Measurements from ENCODE around the gene GALK2. TPM values are rescaled to one million over a fixed set of nuclear protein-coding genes. Genes with fewer than 3 reads are reported as not detected.

Gene GALK2
- total RNA-seq, 1 donor from 2014 or later = 21.3 TPM

DNA sequence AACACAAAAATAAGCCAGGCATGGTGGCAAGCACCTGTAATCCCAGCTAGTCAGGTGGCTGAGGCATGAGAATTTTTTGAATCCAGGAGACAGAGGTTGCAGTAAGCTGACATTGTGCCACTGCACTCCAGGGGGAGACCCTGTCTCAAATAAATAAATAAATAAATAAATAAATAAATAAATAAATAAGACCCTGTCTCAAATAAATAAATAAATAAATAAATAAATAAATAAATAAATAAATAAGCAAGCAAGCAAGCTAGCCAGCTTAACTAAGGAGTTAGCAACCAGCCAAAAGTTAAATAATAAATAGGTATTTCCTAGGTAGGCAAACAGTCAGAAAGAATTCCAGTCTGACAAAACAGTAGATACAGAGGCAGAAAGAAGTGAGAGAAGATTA is 123.9 kb downstream of the GALK2 start:
- TF ChIP-seq, protein P1, sequence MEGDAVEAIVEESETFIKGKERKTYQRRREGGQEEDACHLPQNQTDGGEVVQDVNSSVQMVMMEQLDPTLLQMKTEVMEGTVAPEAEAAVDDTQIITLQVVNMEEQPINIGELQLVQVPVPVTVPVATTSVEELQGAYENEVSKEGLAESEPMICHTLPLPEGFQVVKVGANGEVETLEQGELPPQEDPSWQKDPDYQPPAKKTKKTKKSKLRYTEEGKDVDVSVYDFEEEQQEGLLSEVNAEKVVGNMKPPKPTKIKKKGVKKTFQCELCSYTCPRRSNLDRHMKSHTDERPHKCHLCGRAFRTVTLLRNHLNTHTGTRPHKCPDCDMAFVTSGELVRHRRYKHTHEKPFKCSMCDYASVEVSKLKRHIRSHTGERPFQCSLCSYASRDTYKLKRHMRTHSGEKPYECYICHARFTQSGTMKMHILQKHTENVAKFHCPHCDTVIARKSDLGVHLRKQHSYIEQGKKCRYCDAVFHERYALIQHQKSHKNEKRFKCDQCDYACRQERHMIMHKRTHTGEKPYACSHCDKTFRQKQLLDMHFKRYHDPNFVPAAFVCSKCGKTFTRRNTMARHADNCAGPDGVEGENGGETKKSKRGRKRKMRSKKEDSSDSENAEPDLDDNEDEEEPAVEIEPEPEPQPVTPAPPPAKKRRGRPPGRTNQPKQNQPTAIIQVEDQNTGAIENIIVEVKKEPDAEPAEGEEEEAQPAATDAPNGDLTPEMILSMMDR (conservative IDR thresholded peaks at IDR 0.05) = no peak
- no peaks in the 10 kb centered on the region for H3K27me3 Mint-ChIP-seq (ENCODE audit: low read depth)
- DNase-seq (ENCODE audit: low read depth, low spot score) = no peak
- peaks cover 10% of the 10 kb centered on the region for H3K4me1 Mint-ChIP-seq
- H3K36me3 Mint-ChIP-seq (ENCODE audit: low read depth) = peaks cover 21% of the 10 kb centered on the region
- no peak overlapping the region for H3K27ac Mint-ChIP-seq (ENCODE audit: unreplicated experiment)
- no peak overlapping the region for H3K4me3 Mint-ChIP-seq
- peaks cover 5% of the 10 kb centered on the region for H3K9me3 Mint-ChIP-seq

DNA sequence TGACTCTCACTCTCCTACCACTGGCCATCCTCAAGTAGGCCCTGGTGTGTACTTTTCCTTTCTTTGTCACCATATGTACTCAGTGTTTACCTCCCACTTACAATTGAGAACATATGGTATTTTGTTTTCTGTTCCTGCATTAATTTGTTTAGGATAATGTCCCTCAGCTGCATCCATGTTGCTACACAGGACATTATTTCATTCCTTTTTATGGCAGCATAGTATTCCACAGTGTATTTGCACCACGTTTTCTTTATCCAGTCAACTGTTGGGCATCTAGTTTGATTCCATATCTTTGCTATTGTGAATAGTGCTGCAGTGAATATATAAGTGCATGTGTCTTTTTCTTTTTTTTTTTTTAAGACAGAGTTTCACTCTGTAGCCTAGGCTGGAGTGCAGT is 126.2 kb downstream of the GALK2 start:
- Mint-ChIP-seq H3K9me3 (peaks cover 9% of the 10 kb centered on the region), H3K4me1 (peaks cover 3% of the 10 kb centered on the region), H3K27me3 (ENCODE audit: low read depth) (no peaks in the 10 kb centered on the region), H3K36me3 (ENCODE audit: low read depth) (peaks cover 32% of the 10 kb centered on the region), H3K4me3 (no peak overlapping the region), H3K27ac (ENCODE audit: unreplicated experiment) (no peak overlapping the region)
- no peak for DNase-seq (ENCODE audit: low read depth, low spot score)
- TF ChIP-seq, protein P1 (conservative IDR thresholded peaks at IDR 0.05) = no peak

DNA sequence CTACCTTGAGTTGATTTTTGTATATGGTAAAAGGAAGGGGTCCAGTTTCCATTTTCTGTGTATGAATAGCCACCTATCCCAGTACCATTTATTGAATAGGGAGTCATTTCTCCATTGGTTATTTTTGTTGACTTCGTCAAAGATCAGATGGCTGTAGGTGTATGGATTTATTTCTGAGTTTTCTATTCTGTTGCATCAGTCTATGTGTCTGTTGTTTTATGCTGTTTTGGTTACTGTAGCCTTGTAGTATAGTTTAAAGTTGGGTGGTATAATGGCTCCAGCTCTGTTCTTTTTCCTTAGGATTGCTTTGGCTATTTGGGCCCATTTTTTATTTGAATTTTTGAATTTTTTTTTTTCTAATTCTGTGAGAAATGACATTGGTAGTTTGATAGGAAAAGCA is 127.5 kb downstream of the GALK2 start:
- Mint-ChIP-seq H3K9me3 (peaks cover 9% of the 10 kb centered on the region), H3K27me3 (ENCODE audit: low read depth) (no peaks in the 10 kb centered on the region), H3K4me3 (no peak overlapping the region), H3K4me1 (no peaks in the 10 kb centered on the region), H3K36me3 (ENCODE audit: low read depth) (peaks cover 29% of the 10 kb centered on the region), H3K27ac (ENCODE audit: unreplicated experiment) (no peak overlapping the region)
- DNase-seq (ENCODE audit: low read depth, low spot score) = no peak
- TF ChIP-seq, protein P1 (conservative IDR thresholded peaks at IDR 0.05) = no peak

DNA sequence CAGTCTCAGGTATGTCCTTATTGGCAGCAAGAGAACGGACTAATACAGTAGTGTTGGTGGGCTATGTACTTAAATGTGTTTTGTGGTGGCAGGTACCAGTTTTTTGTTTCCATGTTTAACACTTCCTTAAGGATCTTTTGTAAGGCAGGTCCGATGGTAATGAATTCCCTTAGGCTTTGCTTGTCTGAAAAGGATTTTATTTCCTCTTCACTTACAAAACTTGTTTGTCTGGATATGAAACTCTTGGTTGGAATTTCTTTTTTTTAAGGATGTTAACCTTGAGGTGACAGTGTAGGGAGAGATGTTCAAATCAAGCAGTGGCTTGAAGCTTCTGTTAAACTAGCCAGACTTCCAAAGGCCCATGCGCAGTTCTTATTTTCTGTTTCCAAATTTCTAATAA is 130.8 kb downstream of the GALK2 start:
- peaks cover 34% of the 10 kb centered on the region for H3K36me3 Mint-ChIP-seq (ENCODE audit: low read depth)
- no peaks in the 10 kb centered on the region for H3K4me1 Mint-ChIP-seq
- no peaks in the 10 kb centered on the region for H3K27me3 Mint-ChIP-seq (ENCODE audit: low read depth)
- H3K27ac Mint-ChIP-seq (ENCODE audit: unreplicated experiment) = no peak overlapping the region
- DNase-seq (ENCODE audit: low read depth, low spot score) = no peak
- TF ChIP-seq, protein P1 (conservative IDR thresholded peaks at IDR 0.05) = no peak
- peaks cover 9% of the 10 kb centered on the region for H3K9me3 Mint-ChIP-seq
- H3K4me3 Mint-ChIP-seq = no peak overlapping the region

DNA sequence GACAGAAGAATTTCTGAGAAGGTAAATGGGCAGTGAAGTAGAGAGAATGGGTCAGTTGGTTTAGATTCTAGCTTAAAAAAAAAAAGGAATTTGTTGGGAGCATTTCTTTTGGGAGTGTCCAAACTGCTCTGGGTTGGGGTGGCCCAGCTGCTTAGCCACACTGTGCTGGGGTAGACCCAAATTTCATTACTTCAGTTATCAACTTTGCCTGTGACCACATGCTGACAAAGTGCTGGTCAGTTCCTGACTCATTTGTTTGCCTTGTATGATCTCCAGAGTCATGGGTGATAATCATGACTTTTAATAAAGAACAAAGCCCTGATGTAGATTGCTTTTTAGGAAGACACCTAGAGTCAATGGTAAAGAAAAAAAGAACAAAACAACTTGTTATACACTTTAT is 131.5 kb downstream of the GALK2 start:
- Mint-ChIP-seq H3K4me1 (no peaks in the 10 kb centered on the region), H3K27me3 (ENCODE audit: low read depth) (no peaks in the 10 kb centered on the region), H3K9me3 (peaks cover 9% of the 10 kb centered on the region), H3K36me3 (ENCODE audit: low read depth) (peaks cover 34% of the 10 kb centered on the region), H3K27ac (ENCODE audit: unreplicated experiment) (no peak overlapping the region), H3K4me3 (no peak overlapping the region)
- TF ChIP-seq, protein P1 (conservative IDR thresholded peaks at IDR 0.05) = no peak
- no peak for DNase-seq (ENCODE audit: low read depth, low spot score)

DNA sequence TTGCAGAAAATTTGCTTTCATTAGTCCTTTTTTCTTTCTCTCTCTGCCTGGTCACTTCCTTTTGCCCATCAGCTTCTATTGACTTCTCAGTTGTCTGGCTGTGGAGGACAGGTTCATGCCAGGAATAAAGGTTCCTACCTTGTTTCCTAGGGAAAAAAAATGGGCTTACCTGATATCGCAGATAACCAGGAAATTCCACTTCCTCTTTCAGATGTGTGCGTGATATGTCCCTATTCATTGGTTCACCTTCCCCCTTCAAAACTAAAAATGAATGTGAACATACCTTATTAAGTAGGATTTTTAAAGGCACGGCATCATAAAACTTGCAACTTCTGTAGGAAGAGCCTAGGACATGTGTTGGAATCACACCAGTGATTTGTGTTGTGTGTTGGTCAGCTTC is 133.0 kb downstream of the GALK2 start:
- Mint-ChIP-seq H3K27me3 (ENCODE audit: low read depth) (no peaks in the 10 kb centered on the region), H3K36me3 (ENCODE audit: low read depth) (peaks cover 26% of the 10 kb centered on the region), H3K27ac (ENCODE audit: unreplicated experiment) (no peak overlapping the region), H3K4me1 (no peaks in the 10 kb centered on the region), H3K9me3 (peaks cover 4% of the 10 kb centered on the region), H3K4me3 (no peak overlapping the region)
- TF ChIP-seq, protein P1 (conservative IDR thresholded peaks at IDR 0.05) = no peak
- DNase-seq (ENCODE audit: low read depth, low spot score) = no peak
